HepG2 (cell line): ENCODE measurements around the gene WDFY1. TPM values are rescaled to one million over a fixed set of nuclear protein-coding genes. Genes with fewer than 3 reads are reported as not detected.
A peak's percentile ranks its signal among the peaks of the same experiment; 100 is the strongest.

ENCODE experiments used
- ATF3 ChIP-seq: sonication (generic); formaldehyde crosslinking; IDR thresholded peaks from 2 replicates; pipeline ENCODE4 v1.4.0; 2020; ENCODE audit warnings: missing genetic modification reagents
- BCL3 ChIP-seq: sonication (generic); formaldehyde crosslinking; IDR thresholded peaks from 2 replicates; pipeline ENCODE4 v1.5.1; 2020; ENCODE audit warnings: mild to moderate bottlenecking, missing genetic modification reagents, moderate library complexity
- CHD4 ChIP-seq: fragments of 200-600 bp; sonication (generic); IDR thresholded peaks from 2 replicates; pipeline ENCODE4 v1.7.0; 2017; ENCODE audit warnings: mild to moderate bottlenecking, low read length, borderline replicate concordance
- FOXO4 ChIP-seq: sonication (generic); formaldehyde crosslinking; conservative IDR thresholded peaks from 2 replicates; pipeline ENCODE4 v1.8.1; 2023; ENCODE audit warnings: missing genetic modification reagents
- FOXP4 ChIP-seq: sonication (generic); formaldehyde crosslinking; IDR thresholded peaks from 2 replicates; pipeline ENCODE4 v1.4.0; 2020; ENCODE audit warnings: missing genetic modification reagents
- GRHL1 ChIP-seq: sonication (generic); formaldehyde crosslinking; conservative IDR thresholded peaks from 2 replicates; pipeline ENCODE4 v1.8.0; 2022; ENCODE audit warnings: missing genetic modification reagents
- NFE2 ChIP-seq: sonication (generic); formaldehyde crosslinking; IDR thresholded peaks from 2 replicates; pipeline ENCODE4 v1.4.0; 2020; ENCODE audit warnings: missing genetic modification reagents
- NFIB ChIP-seq: sonication (generic); formaldehyde crosslinking; IDR thresholded peaks from 2 replicates; pipeline ENCODE4 v1.9.0; 2021; ENCODE audit warnings: missing genetic modification reagents, mild to moderate bottlenecking, borderline replicate concordance
- POLR2AphosphoS2 ChIP-seq: IDR thresholded peaks from 2 replicates; pipeline ENCODE4 v1.6.1; 2011; ENCODE audit warnings: low read depth, low read length, improper control_type of control experiment
- RCOR2 ChIP-seq: IDR thresholded peaks from 2 replicates; pipeline ENCODE4 v1.6.1; 2016; ENCODE audit warnings: missing biosample characterization, missing genetic modification reagents
- RFXAP ChIP-seq: sonication (generic); formaldehyde crosslinking; IDR thresholded peaks from 2 replicates; pipeline ENCODE4 v1.4.0; 2020; ENCODE audit warnings: missing genetic modification reagents, borderline replicate concordance
- SP1 ChIP-seq, 2 experiments: fragments of 450-650 bp in 1 of 2; sonication (generic) in 1 of 2; formaldehyde crosslinking in 1 of 2; IDR thresholded peaks; 2 replicates each; pipeline versions ENCODE4 v1.4.0 to v1.6.1; 2016 to 2020; ENCODE audit warnings: missing genetic modification reagents in 1 of 2
- TBL1XR1 ChIP-seq: fragments of 150-350 bp; IDR thresholded peaks from 2 replicates; pipeline ENCODE4 v1.6.1; 2014; ENCODE audit warnings: borderline replicate concordance, low read length; ENCODE audit not compliant: partially characterized antibody
- TCF7 ChIP-seq: sonication (generic); IDR thresholded peaks from 2 replicates; pipeline ENCODE4 v1.6.1; 2016; ENCODE audit warnings: antibody characterized with exemption, low read depth
- U2AF1 ChIP-seq: fragments of 200-400 bp; formaldehyde crosslinking; optimal IDR thresholded peaks from 2 replicates; pipeline ENCODE3; 2017; ENCODE audit warnings: mild to moderate bottlenecking, low read depth, low read length
- ZFY ChIP-seq: sonication (generic); formaldehyde crosslinking; IDR thresholded peaks from 2 replicates; pipeline ENCODE4 v1.4.0; 2020; ENCODE audit warnings: missing genetic modification reagents
- ZNF317 ChIP-seq: sonication (generic); formaldehyde crosslinking; IDR thresholded peaks from 2 replicates; pipeline ENCODE4 v1.5.0; 2020; ENCODE audit warnings: mild to moderate bottlenecking, missing genetic modification reagents
- ZNF329 ChIP-seq: sonication (generic); formaldehyde crosslinking; IDR thresholded peaks from 2 replicates; pipeline ENCODE4 v1.9.0; 2021; ENCODE audit warnings: low read depth, mild to moderate bottlenecking, missing genetic modification reagents
- ZNF343 ChIP-seq: sonication (generic); formaldehyde crosslinking; IDR thresholded peaks from 2 replicates; pipeline ENCODE4 v1.4.0; 2020; ENCODE audit warnings: mild to moderate bottlenecking, missing genetic modification reagents
- ZNF644 ChIP-seq: IDR thresholded peaks from 2 replicates; pipeline ENCODE4 v1.6.1; 2016; ENCODE audit warnings: low read depth
- polyA plus RNA-seq, 8 experiments: library from polyadenylated mRNA; depleted of rRNA in 3 of 8; stranded (reverse) in 7 of 8; unstranded in 1 of 8; fragments of >200 nt; fragmentation: Illumina TruSeq in 4 of 8; extraction: Trizol in 4 of 8; gene quantifications; 2 replicates each; pipeline versions ENCODE4 v1.2.1 to v1.2.3, GENCODE V29; 2011 to 2016; ENCODE audit warnings: low read depth in 4 of 8, missing spikeins in 1 of 8, mixed read lengths in 1 of 8; ENCODE audit not compliant: insufficient read depth in 1 of 8
- total RNA-seq, 5 experiments: library from RNA; depleted of rRNA; stranded (reverse); fragments of >200 nt; fragmentation: Illumina TruSeq; extraction: Trizol; gene quantifications; 2 replicates each; pipeline ENCODE4 v1.2.3, GENCODE V29; 2016; ENCODE audit warnings: low read depth in 1 of 5

The WDFY1 gene
- total and polyA plus RNA-seq, 2 of the 13 experiments (the other 11 are each of a cell fraction or from before 2014, with no cell fraction given), result 77.0 to 78.4 TPM

GRCh38 chr2:223972656-223973102 is 27.5 kb upstream of the WDFY1 start (continued):
- TF ChIP-seq ATF3 (no peak), ZNF644 (0 out of 2 replicates have a peak, but pooled peaks have one; percentile 44), ZNF343 (CRISPR knock-in tag) (no peak), ZFY (no peak), NFE2 (CRISPR knock-in tag) (no peak), SP1 (IDR thresholded peaks at IDR 0.05) (no peak), SP1 (CRISPR knock-in tag; IDR thresholded peaks at IDR 0.05) (no peak), RCOR2 (CRISPR knock-in tag) (no peak), ZNF317 (CRISPR knock-in tag) (0 out of 2 replicates have a peak, but pooled peaks have one; percentile 35), TBL1XR1 (no peak), U2AF1 (no peak), NFIB (CRISPR knock-in tag) (no peak), FOXP4 (CRISPR knock-in tag) (no peak), TCF7 (no peak), GRHL1 (CRISPR knock-in tag) (no peak), RFXAP (CRISPR knock-in tag) (no peak), ZNF329 (no peak), POLR2AphosphoS2 (no peak), CHD4 (no peak), FOXO4 (CRISPR knock-in tag) (no peak), BCL3 (CRISPR knock-in tag) (no peak)
